Right atrium auricular region (tissue), 2 donors: ENCODE data around the gene ATP5PF. TPM values are rescaled to one million over a fixed set of nuclear protein-coding genes. Genes with fewer than 3 reads are reported as not detected.

Source experiments
- DNase-seq: peaks from one replicate; pipeline ENCODE4 v3.0.0-alpha.2; 2019; ENCODE audit warnings: low spot score
- H3K27ac ChIP-seq, 2 donors: fragments of 200-600 bp; sonication (generic); 1 replicate in 1 of 2; 2 replicates in 1 of 2; pipeline ENCODE4 v1.5.1; 2016 to 2019
- H3K27me3 ChIP-seq, 2 donors: fragments of 200-600 bp; sonication (generic); one replicate each; pipeline versions ENCODE4 v1.5.1 to v1.6.0; 2017 to 2019
- H3K36me3 ChIP-seq: fragments of 200-600 bp; sonication (generic); one replicate; pipeline ENCODE4 v1.5.1; 2016
- H3K4me1 ChIP-seq, 2 donors: fragments of 200-600 bp; sonication (generic); one replicate each; pipeline versions ENCODE4 v1.5.1 to v1.6.0; 2017 to 2019
- H3K4me3 ChIP-seq, 2 donors: fragments of 200-600 bp; sonication (generic); 1 replicate in 1 of 2; 2 replicates in 1 of 2; pipeline ENCODE4 v1.5.1; 2017 to 2019; ENCODE audit warnings: mild to moderate bottlenecking in 1 of 2, moderate library complexity in 1 of 2
- H3K9me3 ChIP-seq, 2 donors: fragments of 200-600 bp; sonication (generic); one replicate each; pipeline ENCODE4 v1.5.1; 2019
- CTCF ChIP-seq, 2 donors: fragments of 200-600 bp; sonication (generic); IDR thresholded peaks; one replicate each; pipeline ENCODE4 v1.5.1; 2019; ENCODE audit warnings: antibody characterized with exemption in 2 of 2
- total RNA-seq, 2 donors: library from RNA; depleted of rRNA; stranded (reverse); fragments of >200 nt; gene quantifications; one replicate each; pipeline ENCODE4 v1.1.0, GENCODE V29; 2016

The ATP5PF gene
- total RNA-seq, 2 donors from 2014 or later, result 323 to 740 TPM

DNA sequence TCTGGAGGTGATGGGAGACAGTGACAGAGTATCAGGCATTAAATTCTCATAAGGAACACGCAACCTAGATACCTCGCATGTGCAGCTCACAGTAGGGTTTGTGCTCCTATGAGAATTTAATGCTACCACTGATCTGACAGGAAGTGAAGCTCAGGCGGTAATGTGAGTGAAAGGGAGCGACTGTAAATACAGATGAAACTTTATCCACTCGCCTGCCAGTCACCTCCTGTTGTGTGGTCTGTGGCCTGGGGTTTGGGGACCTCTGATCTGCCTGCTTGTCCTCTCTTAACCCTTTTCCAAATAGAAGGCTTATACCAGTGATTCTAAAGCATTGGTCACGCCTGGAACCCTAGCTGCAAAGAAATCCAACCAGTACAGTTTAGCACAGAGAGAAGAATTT is 15.4 kb upstream of the ATP5PF start:
- Histone ChIP-seq H3K36me3 (peaks cover 19% of the 10 kb centered on the region), H3K27me3 (no peaks in the 10 kb centered on the region)
- TF ChIP-seq CTCF (IDR thresholded peaks at IDR 0.05), result no peak

GRCh38 chr21:25744854-25745253 is 10.2 kb upstream of the ATP5PF start:
- Histone ChIP-seq H3K4me3 (no peak overlapping the region), H3K27me3 (no peaks in the 10 kb centered on the region), H3K9me3 (no peaks in the 10 kb centered on the region), H3K4me1 (no peaks in the 10 kb centered on the region), H3K36me3 (peaks cover 5% of the 10 kb centered on the region), H3K27ac (no peak overlapping the region)
- no peak for DNase-seq
- TF ChIP-seq CTCF (IDR thresholded peaks at IDR 0.05), result no peak

More for the DNA sequence above, 15.4 kb upstream of the ATP5PF start:
- Histone ChIP-seq H3K27ac (no peak overlapping the region), H3K4me1 (no peaks in the 10 kb centered on the region), H3K9me3 (no peaks in the 10 kb centered on the region), H3K4me3 (no peak overlapping the region)
- no peak for DNase-seq

DNA sequence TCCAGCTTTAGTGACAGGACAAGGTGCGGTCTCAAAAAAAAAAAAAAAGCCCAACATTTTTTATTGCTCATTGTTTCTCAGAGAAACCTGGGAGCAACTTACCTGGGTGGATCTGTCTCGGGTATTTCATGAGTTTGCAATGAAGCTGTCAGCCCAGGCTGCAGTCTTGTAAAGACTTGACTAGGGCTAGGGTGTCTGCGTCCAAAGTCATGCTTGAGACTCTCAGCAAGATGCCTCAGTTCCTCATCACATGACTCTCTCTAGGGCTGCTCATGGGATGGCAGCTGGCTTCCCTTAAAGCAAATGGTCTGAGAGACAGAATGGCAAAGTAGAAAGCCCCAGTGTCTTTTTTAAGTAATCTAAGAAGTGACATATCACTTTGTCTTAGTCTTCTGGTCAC is 8.2 kb upstream of the ATP5PF start:
- H3K4me3 ChIP-seq, result no peak overlapping the region
- no peaks in the 10 kb centered on the region for H3K27me3 ChIP-seq
- TF ChIP-seq CTCF (IDR thresholded peaks at IDR 0.05), result no peak
- H3K4me1 ChIP-seq, result peaks cover 0 to 1% of the 10 kb centered on the region in 2 donors
- H3K9me3 ChIP-seq, result no peaks in the 10 kb centered on the region
- H3K27ac ChIP-seq, result no peak overlapping the region
- DNase-seq, result no peak
- H3K36me3 ChIP-seq, result no peaks in the 10 kb centered on the region

- DNase-seq, result no peak
- Histone ChIP-seq H3K4me1 (peaks cover 0 to 34% of the 10 kb centered on the region in 2 donors), H3K4me3 (no peak overlapping the region), H3K36me3 (no peaks in the 10 kb centered on the region), H3K9me3 (no peaks in the 10 kb centered on the region), H3K27me3 (no peaks in the 10 kb centered on the region), H3K27ac (peak overlapping the region; percentile 99 to 100)
- no peak for TF ChIP-seq CTCF (IDR thresholded peaks at IDR 0.05)
These were observed 2.7 kb upstream of the ATP5PF start for GRCh38 chr21:25737421-25737820.

DNA sequence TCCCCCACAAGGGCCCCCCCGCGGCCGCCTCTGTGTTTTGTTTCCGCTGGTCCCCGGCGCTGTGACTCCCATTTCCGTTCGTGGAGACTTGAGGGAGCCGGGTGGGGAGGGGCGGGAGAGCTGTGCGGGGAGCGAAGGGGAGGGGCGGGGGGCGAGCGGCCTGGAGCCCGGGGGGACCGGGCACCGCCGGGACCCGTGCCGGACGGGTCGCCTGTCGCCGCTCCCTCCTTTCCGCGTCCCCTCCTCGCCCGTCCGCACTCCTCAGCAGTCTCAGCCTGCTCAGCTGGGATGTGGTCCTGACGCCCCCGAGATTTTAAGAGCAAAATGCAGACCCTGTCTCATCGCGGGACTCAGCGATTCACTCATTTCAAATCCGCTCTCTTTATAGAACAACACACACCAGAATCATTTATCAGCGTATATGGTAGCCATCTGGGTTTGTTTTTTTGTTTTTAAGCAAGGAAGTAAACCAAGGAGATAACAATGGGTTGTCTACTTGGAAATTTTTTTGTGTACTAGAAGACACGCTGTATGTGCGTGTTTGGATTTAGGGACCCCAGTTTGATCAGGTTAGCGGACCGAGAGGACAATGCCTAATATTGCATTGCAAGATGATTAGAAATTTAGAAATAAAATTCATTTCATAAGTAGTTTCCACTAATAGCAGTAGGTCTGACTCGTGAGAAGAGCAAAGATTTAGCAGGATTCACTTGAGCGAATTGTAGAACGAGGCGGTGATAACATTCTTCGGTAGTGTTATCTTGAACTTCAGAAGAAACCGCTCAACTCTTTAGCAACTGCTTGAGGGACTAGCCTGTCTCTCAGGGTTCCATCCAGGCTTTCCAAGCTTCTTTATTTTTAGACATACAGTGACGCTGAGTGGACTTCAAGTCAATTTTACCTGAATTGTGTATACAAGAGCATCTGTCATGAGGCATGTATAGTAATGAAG is 1.2 kb upstream of the ATP5PF start:
- DNase-seq, result peak; percentile 84
- Histone ChIP-seq H3K36me3 (peaks cover 12% of the 10 kb centered on the region), H3K27ac (peak overlapping the region; percentile 99 to 100), H3K27me3 (no peaks in the 10 kb centered on the region), H3K4me3 (peak overlapping the region; percentile 91 to 98), H3K9me3 (no peaks in the 10 kb centered on the region), H3K4me1 (peaks cover 0 to 49% of the 10 kb centered on the region in 2 donors)
- no peak for TF ChIP-seq CTCF (IDR thresholded peaks at IDR 0.05)
